NCI-H2081 (cell line): ENCODE results near the gene PPP6R2.
A peak's percentile ranks its signal among the peaks of the same experiment; 100 is the strongest.

ENCODE experiments used
- DNase-seq, 2 experiments: peaks; one replicate each; lab custom pipeline; 2025; lab: John Stamatoyannopoulos, UW

Gene PPP6R2

GRCh38 chr22:50305393-50305922 lies 37.7 kb upstream of the PPP6R2 start:
- no peak for DNase-seq

- DNase-seq: peak; percentile 65 to 68
These were observed 37.1 kb upstream of the PPP6R2 start for GRCh38 chr22:50305923-50306566.

- DNase-seq: peak; percentile 71 to 80
These were observed 36.1 kb upstream of the PPP6R2 start, which contains the start of gene PLXNB2 for GRCh38 chr22:50306753-50307749. PLXNB2 (minus strand) TSS chr22:50307646; CDS start chr22:50290584, 17,062 bp downstream.

DNA sequence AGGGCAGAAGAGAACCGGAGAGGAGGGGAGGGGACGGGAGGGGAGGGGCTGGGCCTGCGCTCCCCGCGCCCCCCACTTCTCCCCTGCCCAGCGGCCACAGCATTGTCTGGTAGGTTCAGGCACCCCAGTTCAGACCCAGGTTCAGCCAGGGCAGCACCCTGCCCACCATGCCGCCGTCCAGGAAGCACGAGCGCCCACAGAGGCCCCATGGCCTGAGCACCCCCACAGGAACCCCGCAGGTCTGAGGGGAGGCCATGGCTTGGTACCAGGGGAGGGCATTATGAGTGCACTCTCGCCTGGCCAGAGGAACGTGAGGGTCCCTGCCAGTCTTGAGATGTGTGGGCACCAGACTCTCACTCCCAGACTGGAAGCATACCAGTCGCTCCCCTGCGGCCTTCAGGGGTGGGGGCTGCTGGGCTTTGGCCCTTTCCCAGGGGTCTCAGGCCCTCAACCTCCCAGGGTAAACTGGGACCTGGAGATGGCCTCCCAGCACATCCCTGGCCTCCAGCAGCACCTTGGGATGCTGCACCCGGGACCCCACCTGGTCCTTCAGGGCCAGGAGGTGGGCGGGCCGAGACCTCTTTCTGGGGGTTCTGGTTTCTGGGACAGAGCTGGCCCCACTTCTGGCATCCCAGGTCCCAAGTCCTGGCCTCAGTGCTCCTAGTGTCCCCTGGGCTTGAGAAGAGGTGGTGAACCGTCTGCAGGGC lies 35.1 kb upstream of the PPP6R2 start:
- DNase-seq: no peak

DNA sequence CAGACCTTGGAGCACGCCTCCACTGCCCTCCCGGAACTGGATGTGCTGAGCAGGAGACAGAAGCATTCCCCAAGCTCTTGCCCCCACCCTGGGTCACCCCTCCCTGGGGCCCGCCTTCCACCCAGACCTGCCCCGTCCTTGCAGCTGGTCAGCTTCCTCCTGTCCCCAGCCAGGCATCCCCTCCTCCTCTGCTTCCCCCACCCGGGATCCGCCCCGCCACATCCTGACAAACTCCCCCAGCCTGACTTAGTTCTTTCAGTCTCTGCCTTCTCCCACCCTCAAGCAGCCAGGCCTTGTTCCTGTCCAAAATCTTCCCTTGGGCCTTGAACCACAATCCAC lies 34.6 kb upstream of the PPP6R2 start:
- DNase-seq: no peak

GRCh38 chr22:50308986-50309600 lies 34.0 kb upstream of the PPP6R2 start:
- no peak for DNase-seq

DNA sequence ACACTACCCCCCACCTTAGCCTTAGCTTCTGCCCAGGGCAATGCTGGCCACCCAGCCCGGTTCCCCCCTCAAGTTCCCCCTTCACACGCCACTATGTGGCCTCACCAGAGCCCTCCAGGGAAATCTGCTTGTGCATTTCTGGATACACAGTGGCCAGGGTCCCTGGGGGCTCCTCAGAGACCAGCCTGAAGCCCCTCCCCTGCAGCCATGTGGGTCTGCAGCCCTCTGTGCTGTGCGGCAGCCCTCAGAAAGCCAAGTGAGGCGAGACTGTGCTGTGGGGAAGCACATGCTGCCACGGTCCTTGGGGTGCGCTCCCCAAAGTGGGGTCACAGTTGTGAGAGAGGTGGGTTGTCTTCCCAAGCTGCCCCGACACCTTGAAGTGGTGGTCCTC lies 33.5 kb upstream of the PPP6R2 start:
- DNase-seq: no peak

- no peak for DNase-seq
These were observed 33.0 kb upstream of the PPP6R2 start for GRCh38 chr22:50310031-50310722.

GRCh38 chr22:50310949-50311444 lies 32.1 kb upstream of the PPP6R2 start:
- DNase-seq: no peak

DNA sequence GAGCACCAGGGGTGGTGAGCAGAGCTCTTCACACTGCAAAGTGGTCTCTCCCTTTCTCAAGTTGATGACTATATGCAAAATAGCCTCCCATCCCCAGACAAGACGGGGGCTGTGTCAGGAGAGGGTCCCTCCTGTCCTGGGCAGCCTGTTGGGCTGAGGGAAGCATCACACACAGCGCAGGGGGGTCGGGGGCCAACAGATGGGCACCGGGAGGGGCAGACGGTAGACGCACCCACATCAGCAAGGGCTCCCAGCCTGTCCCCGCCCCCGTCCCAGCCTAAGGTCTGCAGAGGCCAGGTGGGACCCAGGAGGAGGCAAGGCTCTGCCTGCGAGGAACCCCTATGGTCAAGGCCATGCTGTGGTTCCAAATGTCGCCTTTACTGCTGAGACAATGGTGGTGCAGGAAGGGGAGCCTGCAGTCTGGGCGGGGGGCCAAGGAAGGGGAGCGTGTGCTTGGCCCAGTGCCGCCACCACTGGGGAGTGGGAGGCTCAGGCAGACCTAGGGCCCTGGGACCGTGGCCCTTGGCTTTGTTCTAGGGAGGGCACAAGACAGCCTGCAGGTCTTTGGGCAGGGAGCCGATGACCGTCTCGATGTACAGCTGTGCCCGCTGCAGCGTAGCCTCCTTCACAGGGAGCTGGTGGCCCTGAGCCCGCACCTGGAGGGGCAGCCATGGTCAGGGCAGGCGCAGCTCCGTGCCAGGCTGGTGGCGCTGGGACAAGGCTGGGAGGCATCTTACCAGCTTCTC lies 31.3 kb upstream of the PPP6R2 start:
- no peak for DNase-seq

DNA sequence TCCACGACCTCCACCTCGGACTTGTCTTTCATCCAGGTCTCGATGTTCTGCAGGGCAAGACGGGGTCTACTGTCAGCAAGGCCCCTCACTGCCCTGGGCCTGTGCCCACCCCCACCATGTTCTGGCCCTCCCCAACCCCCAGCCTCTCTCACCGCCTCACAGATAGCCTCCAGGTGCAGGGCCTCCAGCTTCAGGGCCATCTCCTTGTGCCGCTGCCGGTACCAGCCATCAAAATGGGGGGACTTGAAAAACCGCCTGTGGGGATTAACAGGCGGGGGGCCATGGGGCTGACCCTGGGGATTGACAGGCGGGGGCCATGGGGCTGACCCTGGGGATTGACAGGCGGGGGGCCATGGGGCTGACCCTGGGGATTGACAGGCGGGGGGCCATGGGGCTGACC lies 30.8 kb upstream of the PPP6R2 start:
- DNase-seq: no peak

- DNase-seq: no peak
These were observed 30.1 kb upstream of the PPP6R2 start for GRCh38 chr22:50313021-50313420.

DNA sequence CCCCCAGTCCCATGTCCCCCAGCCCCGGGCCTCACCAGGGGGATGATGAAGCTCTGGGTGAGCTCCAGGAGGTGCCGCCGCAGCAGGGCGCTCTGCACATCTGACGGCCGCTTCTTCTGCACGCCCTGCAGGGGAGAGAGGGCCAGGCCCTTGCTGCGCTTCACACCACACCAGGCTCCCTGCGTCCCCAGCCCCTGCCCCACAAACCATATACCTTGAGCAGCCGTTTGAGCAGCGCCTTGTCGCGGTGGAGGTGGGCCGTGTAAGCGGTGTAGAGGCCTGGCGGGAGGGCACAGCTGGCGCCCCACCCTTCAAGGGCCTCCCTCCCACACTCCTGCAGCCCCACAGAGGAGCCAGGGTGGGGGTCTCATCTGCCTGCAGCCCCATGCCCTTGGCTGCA lies 29.5 kb upstream of the PPP6R2 start:
- no peak for DNase-seq

DNA sequence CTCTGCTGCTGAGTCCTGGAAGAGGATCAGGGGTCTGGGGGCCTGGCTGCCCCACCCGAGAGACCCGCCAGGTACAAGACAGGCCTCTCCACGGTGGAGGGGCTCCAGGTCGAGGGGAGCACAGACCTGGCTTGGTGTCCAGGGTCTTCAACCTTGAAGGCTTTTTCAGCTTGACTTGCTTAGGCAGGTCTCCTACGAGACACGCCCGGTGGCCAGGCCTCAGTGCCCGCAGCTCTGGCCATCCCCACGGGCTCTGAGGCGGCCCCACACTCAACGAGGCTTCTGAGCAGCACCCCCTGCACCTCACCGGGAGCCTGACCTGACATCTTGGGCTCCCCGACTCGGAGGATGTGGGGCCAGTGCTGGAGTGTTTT lies 29.1 kb upstream of the PPP6R2 start:
- DNase-seq: no peak

DNA sequence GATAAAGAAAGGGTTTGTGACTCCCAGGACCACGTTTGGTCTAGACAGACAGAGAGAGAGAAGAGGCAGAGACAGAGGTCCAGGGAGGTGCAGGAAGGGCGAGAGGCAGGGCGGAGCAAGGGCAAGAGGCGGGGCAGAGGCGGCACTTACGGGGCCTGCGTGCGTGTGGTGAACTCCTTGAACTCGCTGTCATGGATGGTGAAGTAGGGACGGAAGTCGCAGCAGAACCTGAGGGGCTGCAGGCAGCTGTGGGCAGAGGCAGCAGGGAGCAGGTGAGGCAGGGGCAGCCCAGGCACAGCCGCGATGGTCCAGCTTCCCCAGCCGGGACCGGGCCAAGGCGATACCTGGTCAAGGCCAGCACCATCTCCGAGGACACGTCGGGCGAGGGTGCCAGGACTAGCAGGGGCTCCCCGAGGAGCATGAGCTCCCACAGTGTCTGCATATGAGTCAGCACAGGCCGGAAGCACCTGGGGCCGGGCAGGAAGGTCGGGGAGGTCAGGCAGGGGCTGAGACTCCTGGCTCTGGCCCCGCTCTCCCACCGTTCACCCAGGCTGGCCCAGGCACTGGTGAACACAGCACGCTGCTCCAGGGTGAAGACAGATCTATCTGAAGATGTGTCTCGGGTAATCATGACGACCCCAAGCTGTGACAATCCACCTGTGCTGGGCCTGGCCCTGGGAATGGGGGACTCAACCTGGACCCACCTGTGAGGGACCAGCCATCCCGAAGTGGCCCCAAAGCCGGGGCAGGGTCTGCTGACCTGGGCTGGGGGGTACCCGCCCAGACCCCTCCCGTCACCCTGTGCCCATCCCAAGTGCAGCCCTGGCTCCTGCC lies 28.5 kb upstream of the PPP6R2 start:
- no peak for DNase-seq

GRCh38 chr22:50315289-50316113 lies 27.6 kb upstream of the PPP6R2 start:
- no peak for DNase-seq

- no peak for DNase-seq
These were observed 26.7 kb upstream of the PPP6R2 start for GRCh38 chr22:50316114-50317065.
